Measurements from ENCODE around the gene KATNA1.

KATNA1 gene

GRCh38 chr6:149634315-149634714 lies 14.2 kb downstream of the KATNA1 start:
- Histone ChIP-seq H3K27ac (no peak overlapping the region), H3K9ac (ENCODE audit: insufficient read length) (no peak overlapping the region), H3K4me3 (no peak overlapping the region), H3K36me3 (ENCODE audit: insufficient read depth, low read length) (peaks cover 3% of the 10 kb centered on the region; the same call in 1 of the 2 replicates), H3K9me3 (ENCODE audit: low read depth, low read length) (no peaks in the 10 kb centered on the region)
- no peak for DNase-seq (ENCODE audit: low read depth, low spot score)
- TF ChIP-seq EZH2 (IDR thresholded peaks at IDR 0.05) (no peak), POLR2AphosphoS5 (IDR thresholded peaks at IDR 0.05; ENCODE audit: borderline replicate concordance, low read depth, low read length) (no peak), FOXP2 (optimal IDR thresholded peaks at IDR 0.05; ENCODE audit: control extremely low read depth, extremely low read length, insufficient read depth) (no peak)

DNA sequence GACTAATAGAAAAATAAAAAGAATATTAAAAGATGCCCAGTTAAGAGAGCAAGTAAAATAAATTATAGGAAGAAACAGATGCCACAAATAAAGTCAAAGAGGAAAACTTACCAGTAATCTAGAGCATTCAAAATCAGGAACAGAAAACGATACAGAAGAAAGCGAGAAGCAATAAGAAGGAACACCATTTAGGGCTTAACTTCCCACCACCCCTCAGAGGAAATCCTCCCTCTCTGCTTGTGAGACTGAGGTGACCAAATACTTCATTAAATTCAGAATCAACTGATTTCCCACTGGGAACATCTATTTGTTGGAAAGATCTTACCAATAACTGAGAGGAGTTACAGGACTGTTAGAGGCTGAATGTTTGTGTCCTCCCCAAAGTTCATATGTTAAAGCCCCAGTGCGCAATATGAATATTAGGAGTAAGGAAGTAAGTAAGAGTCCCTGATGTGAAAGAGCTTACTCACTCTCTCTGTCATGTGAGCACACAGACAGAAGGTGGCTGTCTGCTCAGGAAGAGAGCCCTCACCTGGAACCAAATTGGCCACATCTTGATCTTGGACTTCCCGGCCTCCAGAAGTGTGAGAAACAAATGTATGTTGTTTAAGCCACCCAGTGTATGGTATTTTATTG lies 19.5 kb downstream of the KATNA1 start:
- Histone ChIP-seq H3K4me3 (no peak overlapping the region), H3K9ac (ENCODE audit: insufficient read length) (no peak overlapping the region), H3K27ac (no peak overlapping the region), H3K36me3 (ENCODE audit: insufficient read depth, low read length) (peaks cover 7% of the 10 kb centered on the region; the same call in 1 of the 2 replicates), H3K9me3 (ENCODE audit: low read depth, low read length) (no peaks in the 10 kb centered on the region)
- no peak for DNase-seq (ENCODE audit: low read depth, low spot score)
- TF ChIP-seq FOXP2 (optimal IDR thresholded peaks at IDR 0.05; ENCODE audit: control extremely low read depth, extremely low read length, insufficient read depth) (no peak), EZH2 (IDR thresholded peaks at IDR 0.05) (no peak), POLR2AphosphoS5 (IDR thresholded peaks at IDR 0.05; ENCODE audit: borderline replicate concordance, low read depth, low read length) (no peak)

- H3K9me3 ChIP-seq (ENCODE audit: low read depth, low read length), result no peaks in the 10 kb centered on the region
- no peak overlapping the region for H3K9ac ChIP-seq (ENCODE audit: insufficient read length)
- TF ChIP-seq POLR2AphosphoS5 (IDR thresholded peaks at IDR 0.05; ENCODE audit: borderline replicate concordance, low read depth, low read length), result no peak
- no peak for TF ChIP-seq EZH2 (IDR thresholded peaks at IDR 0.05)
- no peak for TF ChIP-seq FOXP2 (optimal IDR thresholded peaks at IDR 0.05; ENCODE audit: control extremely low read depth, extremely low read length, insufficient read depth)
- H3K27ac ChIP-seq, result no peak overlapping the region
- H3K4me3 ChIP-seq, result no peak overlapping the region
- DNase-seq (ENCODE audit: low read depth, low spot score), result no peak
- H3K36me3 ChIP-seq (ENCODE audit: insufficient read depth, low read length), result peaks cover 7% of the 10 kb centered on the region; the same call in 1 of the 2 replicates
These were observed 20.8 kb downstream of the KATNA1 start for GRCh38 chr6:149627672-149628071.

DNA sequence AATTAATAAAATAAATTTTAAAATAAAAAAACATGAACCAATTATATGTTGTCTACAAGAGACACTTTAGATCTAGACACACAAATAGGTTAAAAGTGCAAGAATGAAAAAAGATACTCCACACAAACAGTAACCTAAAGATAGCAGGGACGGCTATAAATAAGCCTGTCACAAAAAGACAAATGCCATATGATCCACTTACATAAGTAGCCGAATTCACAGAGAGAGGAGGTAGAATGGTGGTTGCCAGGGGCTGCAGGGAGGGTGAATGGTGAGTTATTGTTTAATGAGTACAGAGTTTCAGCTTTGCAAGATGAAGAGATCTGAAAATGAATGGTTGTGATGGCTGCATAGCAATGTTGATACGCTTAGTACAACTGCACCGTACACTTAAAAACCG lies 32.7 kb downstream of the KATNA1 start:
- TF ChIP-seq EZH2 (IDR thresholded peaks at IDR 0.05) (no peak), FOXP2 (optimal IDR thresholded peaks at IDR 0.05; ENCODE audit: control extremely low read depth, extremely low read length, insufficient read depth) (no peak), POLR2AphosphoS5 (IDR thresholded peaks at IDR 0.05; ENCODE audit: borderline replicate concordance, low read depth, low read length) (no peak)
- Histone ChIP-seq H3K27ac (no peak overlapping the region), H3K9ac (ENCODE audit: insufficient read length) (no peak overlapping the region), H3K4me3 (no peak overlapping the region), H3K36me3 (ENCODE audit: insufficient read depth, low read length) (peaks cover 21% of the 10 kb centered on the region), H3K9me3 (ENCODE audit: low read depth, low read length) (no peaks in the 10 kb centered on the region)
- no peak for DNase-seq (ENCODE audit: low read depth, low spot score)

- Histone ChIP-seq H3K9me3 (ENCODE audit: low read depth, low read length) (no peaks in the 10 kb centered on the region), H3K36me3 (ENCODE audit: insufficient read depth, low read length) (peaks cover 10% of the 10 kb centered on the region), H3K27ac (no peak overlapping the region), H3K9ac (ENCODE audit: insufficient read length) (no peak overlapping the region), H3K4me3 (no peak overlapping the region)
- TF ChIP-seq EZH2 (IDR thresholded peaks at IDR 0.05), result no peak
- DNase-seq (ENCODE audit: low read depth, low spot score), result no peak
These were observed 34.2 kb downstream of the KATNA1 start for GRCh38 chr6:149614337-149614736.

DNA sequence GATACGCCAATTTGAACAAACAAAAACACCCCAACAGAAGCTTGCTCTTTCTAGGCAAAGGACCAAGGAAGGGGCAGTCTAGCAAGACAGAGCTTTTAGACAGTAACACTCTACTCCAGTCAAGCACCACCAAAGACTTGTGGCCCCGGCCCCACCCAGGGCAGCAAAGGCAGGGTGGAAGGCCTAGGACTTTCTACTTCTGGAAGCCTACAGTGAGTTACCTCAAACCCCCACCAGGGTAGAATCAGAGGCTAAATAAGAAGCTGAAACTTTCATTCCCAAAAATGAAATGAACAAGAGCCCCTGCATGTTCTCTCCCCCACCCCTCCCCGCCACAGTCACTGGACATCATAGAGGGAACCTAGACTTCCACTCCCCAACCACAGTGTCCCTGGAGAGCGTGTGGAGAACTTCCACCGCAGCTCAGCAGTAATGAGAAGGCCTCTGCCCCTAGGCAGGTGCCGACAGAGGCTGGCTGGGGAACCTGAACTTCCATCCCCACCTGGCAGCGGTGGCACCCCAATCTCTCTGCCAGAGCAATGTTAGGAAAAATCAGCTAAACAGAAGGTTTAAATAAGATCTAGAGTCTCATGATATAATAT lies 40.0 kb downstream of the KATNA1 start:
- no peak for TF ChIP-seq EZH2 (IDR thresholded peaks at IDR 0.05)
- no peak for TF ChIP-seq FOXP2 (optimal IDR thresholded peaks at IDR 0.05; ENCODE audit: control extremely low read depth, extremely low read length, insufficient read depth)
- TF ChIP-seq POLR2AphosphoS5 (IDR thresholded peaks at IDR 0.05; ENCODE audit: borderline replicate concordance, low read depth, low read length), result no peak
- H3K4me3 ChIP-seq, result no peak overlapping the region

GRCh38 chr6:149600508-149600907 lies 48.0 kb downstream of the KATNA1 start:
- H3K36me3 ChIP-seq (ENCODE audit: insufficient read depth, low read length), result peaks cover 21% of the 10 kb centered on the region

More for the DNA sequence above, 40.0 kb downstream of the KATNA1 start:
- Histone ChIP-seq H3K36me3 (ENCODE audit: insufficient read depth, low read length) (no peaks in the 10 kb centered on the region; the same call in none of the 2 replicates), H3K27ac (no peak overlapping the region), H3K9ac (ENCODE audit: insufficient read length) (no peak overlapping the region), H3K9me3 (ENCODE audit: low read depth, low read length) (no peaks in the 10 kb centered on the region)
- no peak for DNase-seq (ENCODE audit: low read depth, low spot score)

GRCh38 chr6:149593408-149593807 lies 55.1 kb downstream of the KATNA1 start:
- Histone ChIP-seq H3K4me3 (no peak overlapping the region), H3K9ac (ENCODE audit: insufficient read length) (no peak overlapping the region), H3K27ac (no peak overlapping the region), H3K36me3 (ENCODE audit: insufficient read depth, low read length) (peaks cover 62% of the 10 kb centered on the region), H3K9me3 (ENCODE audit: low read depth, low read length) (no peaks in the 10 kb centered on the region)
- no peak for TF ChIP-seq EZH2 (IDR thresholded peaks at IDR 0.05)
- no peak for TF ChIP-seq POLR2AphosphoS5 (IDR thresholded peaks at IDR 0.05; ENCODE audit: borderline replicate concordance, low read depth, low read length)
- TF ChIP-seq FOXP2 (optimal IDR thresholded peaks at IDR 0.05; ENCODE audit: control extremely low read depth, extremely low read length, insufficient read depth), result no peak
- DNase-seq (ENCODE audit: low read depth, low spot score), result no peak

More at GRCh38 chr6:149600508-149600907, 48.0 kb downstream of the KATNA1 start:
- Histone ChIP-seq H3K4me3 (no peak overlapping the region), H3K9me3 (ENCODE audit: low read depth, low read length) (no peaks in the 10 kb centered on the region), H3K9ac (ENCODE audit: insufficient read length) (no peak overlapping the region), H3K27ac (no peak overlapping the region)
- no peak for DNase-seq (ENCODE audit: low read depth, low spot score)
- TF ChIP-seq FOXP2 (optimal IDR thresholded peaks at IDR 0.05; ENCODE audit: control extremely low read depth, extremely low read length, insufficient read depth), result no peak
- no peak for TF ChIP-seq EZH2 (IDR thresholded peaks at IDR 0.05)
- no peak for TF ChIP-seq POLR2AphosphoS5 (IDR thresholded peaks at IDR 0.05; ENCODE audit: borderline replicate concordance, low read depth, low read length)
